ENCODE measurements around the gene PIK3R5. TPM values are rescaled to one million over a fixed set of nuclear protein-coding genes. Genes with fewer than 3 reads are reported as not detected.

The PIK3R5 gene
- total RNA-seq, 2 experiments from 2014 or later: 73.9 to 77.9 TPM

DNA sequence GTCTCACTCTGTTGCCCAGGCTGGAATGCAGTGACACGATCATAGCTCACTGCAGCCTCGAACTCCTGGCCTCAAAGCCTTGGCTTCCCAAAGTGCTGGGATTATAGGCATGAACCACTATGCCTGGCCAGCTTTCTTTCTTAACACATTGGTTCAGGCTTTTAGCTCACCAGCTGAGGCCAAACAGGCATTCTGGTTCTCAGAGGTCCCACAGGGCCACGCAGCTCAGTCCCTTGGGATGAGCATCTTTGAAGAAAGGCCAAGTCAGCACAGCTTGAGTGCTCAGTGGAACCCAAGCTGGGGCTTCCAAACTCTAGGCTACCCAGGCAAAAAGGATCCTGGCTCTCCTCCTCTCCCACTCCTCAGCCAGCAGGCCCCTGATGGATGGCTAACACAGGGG lies 2.5 kb downstream of the PIK3R5 start:
- peaks cover 3% of the 10 kb centered on the region for H3K9me3 Mint-ChIP-seq (ENCODE audit: insufficient read depth)
- DNase-seq (no peak), ATAC-seq (no peak)
- H3K27me3 Mint-ChIP-seq (ENCODE audit: low read depth): no peaks in the 10 kb centered on the region
- H3K36me3 Mint-ChIP-seq (ENCODE audit: low read depth): peaks cover 73% of the 10 kb centered on the region
- H3K27ac Mint-ChIP-seq: peak overlapping the region; percentile 92
- ChIA-PET POLR2A (interaction anchor here (2.1 to 3.9 kb wide), 5 partner anchors 10 to 63 kb away, joined by 6 to 29 read pairs (median 28); no protein-coding TSS in a partner anchor), CTCF (interaction anchor here (1.0 to 4.9 kb wide), 8 partner anchors 10 to 178 kb away, joined by 3 to 28 read pairs (median 5); no protein-coding TSS in a partner anchor)
- peak overlapping the region; percentile 99 for H3K4me3 Mint-ChIP-seq
- peaks cover 81% of the 10 kb centered on the region for H3K4me1 Mint-ChIP-seq (ENCODE audit: low read depth)

DNA sequence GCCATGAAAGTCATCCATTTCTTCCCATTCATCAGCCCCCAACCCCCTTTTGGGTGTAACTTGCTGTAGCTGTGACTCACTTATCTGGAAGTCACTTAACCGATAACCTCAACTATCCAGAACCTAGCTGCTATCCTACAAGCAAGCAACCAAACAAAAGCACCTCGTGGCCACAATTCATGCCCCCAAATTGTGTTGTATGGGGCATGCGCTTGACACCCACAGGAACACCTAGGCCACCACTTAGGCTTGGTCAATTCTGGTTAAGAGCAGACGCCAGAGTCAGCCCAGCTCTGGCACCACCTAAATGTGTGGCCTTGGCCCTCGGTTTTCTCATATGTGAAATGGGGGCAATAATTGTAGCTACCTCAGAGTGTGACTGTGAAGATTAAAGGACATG lies 3.7 kb downstream of the PIK3R5 start:
- H3K27ac Mint-ChIP-seq: no peak overlapping the region

DNA sequence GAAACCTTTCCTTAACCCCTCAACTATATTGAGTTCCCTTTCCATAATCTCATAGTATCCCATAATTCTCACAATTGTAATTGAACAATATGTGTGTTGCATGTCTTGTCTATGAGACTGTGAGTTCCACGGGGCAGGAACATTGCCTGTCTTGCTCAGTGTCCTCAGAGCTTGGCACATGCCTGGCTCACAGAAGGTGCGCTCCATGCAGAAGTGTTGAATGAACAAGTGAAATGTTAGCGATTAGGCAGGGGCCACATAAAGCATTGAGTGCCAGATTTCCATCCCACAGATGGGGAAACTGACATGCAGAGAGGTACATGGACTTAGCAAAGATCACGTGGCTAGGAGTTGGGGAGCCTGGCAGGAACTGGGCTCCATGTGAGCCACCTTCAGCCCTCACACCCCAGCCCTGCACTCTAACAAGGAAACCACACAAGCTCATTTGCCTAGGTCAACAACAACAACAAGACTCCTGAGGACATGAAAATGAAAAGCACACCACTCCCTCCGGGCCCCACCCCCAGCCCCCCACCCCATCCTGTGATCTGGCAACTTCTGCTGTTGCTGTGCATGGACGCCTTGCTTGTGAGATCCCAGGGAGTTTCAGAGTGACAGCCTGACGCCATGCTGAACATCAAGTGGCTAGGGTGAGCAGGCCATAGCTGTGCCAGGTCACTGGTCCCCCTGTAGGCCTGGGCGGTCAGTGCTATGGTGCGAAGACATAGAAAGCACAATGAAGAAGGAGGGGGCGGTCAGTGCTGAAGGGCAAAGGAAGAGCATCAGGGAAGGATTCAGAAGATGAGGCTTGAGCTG lies 5.0 kb downstream of the PIK3R5 start:
- Mint-ChIP-seq H3K36me3 (ENCODE audit: low read depth) (peaks cover 84% of the 10 kb centered on the region), H3K9me3 (ENCODE audit: insufficient read depth) (no peaks in the 10 kb centered on the region), H3K27me3 (ENCODE audit: low read depth) (no peaks in the 10 kb centered on the region), H3K27ac (peak overlapping the region; percentile 65), H3K4me3 (peak overlapping the region; percentile 38), H3K4me1 (ENCODE audit: low read depth) (peaks cover 88% of the 10 kb centered on the region)
- ChIA-PET CTCF (interaction anchor here (0.6 to 1.4 kb wide), 4 partner anchors 12 to 971 kb away, joined by 3 to 4 read pairs (median 3); no protein-coding TSS in a partner anchor), POLR2A (interaction anchor here (1.8 to 2.2 kb wide), 3 partner anchors 12 to 21 kb away, joined by 4 to 10 read pairs (median 6); no protein-coding TSS in a partner anchor)
- ATAC-seq (no peak), DNase-seq (no peak)

More for the DNA sequence above, 3.7 kb downstream of the PIK3R5 start:
- no peak for DNase-seq
- Mint-ChIP-seq H3K4me3 (no peak overlapping the region), H3K9me3 (ENCODE audit: insufficient read depth) (no peaks in the 10 kb centered on the region), H3K4me1 (ENCODE audit: low read depth) (peaks cover 81% of the 10 kb centered on the region), H3K36me3 (ENCODE audit: low read depth) (peaks cover 76% of the 10 kb centered on the region), H3K27me3 (ENCODE audit: low read depth) (no peaks in the 10 kb centered on the region)
- POLR2A ChIA-PET: interaction anchor here (1.8 to 2.1 kb wide), 2 partner anchors 16 to 22 kb away, joined by 4 to 6 read pairs; no protein-coding TSS in a partner anchor
- CTCF ChIA-PET: interaction anchor here (1.2 to 4.9 kb wide), 3 partner anchors 9 to 66 kb away, joined by 3 to 28 read pairs (median 3); no protein-coding TSS in a partner anchor
- ATAC-seq: no peak

DNA sequence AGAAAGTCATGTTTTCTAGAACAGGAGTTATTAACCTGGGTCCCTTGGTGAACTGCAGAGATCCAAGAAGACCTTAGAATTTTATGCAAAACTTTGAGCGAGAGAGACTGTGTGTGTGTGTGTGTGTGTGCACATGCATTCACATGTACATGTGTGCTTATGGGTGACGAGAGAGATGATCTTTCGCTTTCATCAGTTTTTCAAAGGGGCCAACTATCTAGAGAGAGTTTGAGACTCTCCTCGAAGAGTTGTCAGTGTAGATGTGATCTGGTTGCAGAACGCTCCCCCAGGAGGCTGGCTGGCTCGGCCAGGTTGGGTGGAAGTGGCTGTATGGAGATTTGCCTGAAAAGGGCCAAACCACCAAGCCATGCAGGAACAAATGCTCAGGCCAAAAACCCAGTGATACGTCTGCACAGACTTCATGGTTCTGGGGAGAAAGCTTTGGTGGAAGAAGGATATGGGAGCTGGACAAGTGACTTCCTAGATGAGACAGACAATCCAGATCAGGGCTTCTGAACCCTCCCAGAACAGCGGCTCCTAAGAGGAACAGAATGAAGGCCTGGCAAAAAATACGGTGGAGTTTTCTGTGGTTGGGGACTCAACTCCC lies 6.1 kb downstream of the PIK3R5 start:
- CTCF ChIA-PET: interaction anchor here (0.6 to 2.6 kb wide), 4 partner anchors 18 to 99 kb away, joined by 3 to 8 read pairs (median 3); no protein-coding TSS in a partner anchor
- Mint-ChIP-seq H3K27ac (peak overlapping the region; percentile 80), H3K9me3 (ENCODE audit: insufficient read depth) (no peaks in the 10 kb centered on the region), H3K27me3 (ENCODE audit: low read depth) (no peaks in the 10 kb centered on the region), H3K4me1 (ENCODE audit: low read depth) (peaks cover 95% of the 10 kb centered on the region), H3K36me3 (ENCODE audit: low read depth) (peaks cover 89% of the 10 kb centered on the region), H3K4me3 (peak overlapping the region; percentile 42)
- no peak for ATAC-seq
- DNase-seq: no peak
- POLR2A ChIA-PET: interaction anchor here (2.2 kb wide), 1 partner anchor 10 kb away, joined by 10 read pairs; no protein-coding TSS in a partner anchor

DNA sequence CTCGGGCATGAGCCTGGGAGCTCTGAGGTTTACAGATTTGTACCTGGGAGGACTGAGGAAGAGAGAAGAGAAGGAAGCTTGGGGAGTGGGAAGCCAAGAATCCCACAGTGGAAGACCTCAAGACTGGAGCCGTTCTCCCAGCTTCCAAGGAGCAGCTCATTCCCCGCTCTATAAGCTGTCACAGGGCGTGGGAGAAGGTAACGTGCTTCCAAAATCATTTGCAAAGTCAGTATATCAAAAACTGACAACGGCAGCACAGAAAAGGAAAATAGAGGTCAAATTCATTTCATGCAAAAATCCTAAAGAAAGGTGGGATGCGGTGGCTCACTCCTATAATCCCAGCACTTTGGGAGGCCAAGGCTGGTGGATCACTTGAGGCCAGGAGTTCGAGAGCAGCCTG lies 7.8 kb downstream of the PIK3R5 start:
- ATAC-seq (no peak), DNase-seq (no peak)
- H3K4me3 Mint-ChIP-seq: peak overlapping the region; percentile 6
- POLR2A ChIA-PET: interaction anchor here (1.2 kb wide), 2 partner anchors 19 to 58 kb away, joined by 3 to 4 read pairs; no protein-coding TSS in a partner anchor
- CTCF ChIA-PET: interaction anchor here (1.3 to 3.6 kb wide), 4 partner anchors 9 to 41 kb away, joined by 4 to 17 read pairs (median 6); no protein-coding TSS in a partner anchor
- peaks cover 88% of the 10 kb centered on the region for H3K36me3 Mint-ChIP-seq (ENCODE audit: low read depth)
- H3K9me3 Mint-ChIP-seq (ENCODE audit: insufficient read depth): no peaks in the 10 kb centered on the region
- H3K27me3 Mint-ChIP-seq (ENCODE audit: low read depth): no peaks in the 10 kb centered on the region
- peak overlapping the region; percentile 44 for H3K27ac Mint-ChIP-seq
- peaks cover 96% of the 10 kb centered on the region for H3K4me1 Mint-ChIP-seq (ENCODE audit: low read depth)

DNA sequence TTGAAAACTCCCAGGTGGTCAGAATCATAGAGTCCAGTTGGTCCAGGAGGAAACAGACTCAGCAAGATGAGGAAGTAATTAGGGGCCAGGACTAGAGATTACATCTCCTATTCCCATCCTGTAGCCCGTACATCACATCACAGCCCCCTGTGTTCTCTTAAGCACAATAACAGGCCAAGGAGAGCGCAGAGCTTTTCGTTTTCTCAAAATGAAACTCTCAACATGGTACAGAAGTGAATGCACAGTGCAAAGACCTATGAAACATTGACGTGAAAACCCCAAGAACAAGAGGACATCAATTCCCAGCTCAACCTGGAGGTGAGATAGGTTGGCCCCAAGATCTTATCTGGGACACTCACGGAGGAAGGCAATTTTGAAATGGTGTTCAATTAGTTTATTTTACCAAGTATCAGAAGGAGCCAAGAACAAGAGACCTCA lies 9.0 kb downstream of the PIK3R5 start:
- DNase-seq (no peak), ATAC-seq (no peak)
- no peak overlapping the region for H3K4me3 Mint-ChIP-seq
- H3K27me3 Mint-ChIP-seq (ENCODE audit: low read depth): no peaks in the 10 kb centered on the region
- ChIA-PET CTCF (interaction anchor here (1.0 to 3.6 kb wide), 6 partner anchors 7 to 56 kb away, joined by 3 to 17 read pairs (median 6); partner anchors contain the start of gene PIK3R5), POLR2A (interaction anchor here (0.7 to 1.7 kb wide), 3 partner anchors 8 to 16 kb away, joined by 3 to 7 read pairs (median 6); partner anchors contain the start of gene PIK3R5)
- H3K4me1 Mint-ChIP-seq (ENCODE audit: low read depth): peaks cover 96% of the 10 kb centered on the region
- peaks cover 4% of the 10 kb centered on the region for H3K9me3 Mint-ChIP-seq (ENCODE audit: insufficient read depth)
- peaks cover 89% of the 10 kb centered on the region for H3K36me3 Mint-ChIP-seq (ENCODE audit: low read depth)
- peak overlapping the region; percentile 27 for H3K27ac Mint-ChIP-seq

DNA sequence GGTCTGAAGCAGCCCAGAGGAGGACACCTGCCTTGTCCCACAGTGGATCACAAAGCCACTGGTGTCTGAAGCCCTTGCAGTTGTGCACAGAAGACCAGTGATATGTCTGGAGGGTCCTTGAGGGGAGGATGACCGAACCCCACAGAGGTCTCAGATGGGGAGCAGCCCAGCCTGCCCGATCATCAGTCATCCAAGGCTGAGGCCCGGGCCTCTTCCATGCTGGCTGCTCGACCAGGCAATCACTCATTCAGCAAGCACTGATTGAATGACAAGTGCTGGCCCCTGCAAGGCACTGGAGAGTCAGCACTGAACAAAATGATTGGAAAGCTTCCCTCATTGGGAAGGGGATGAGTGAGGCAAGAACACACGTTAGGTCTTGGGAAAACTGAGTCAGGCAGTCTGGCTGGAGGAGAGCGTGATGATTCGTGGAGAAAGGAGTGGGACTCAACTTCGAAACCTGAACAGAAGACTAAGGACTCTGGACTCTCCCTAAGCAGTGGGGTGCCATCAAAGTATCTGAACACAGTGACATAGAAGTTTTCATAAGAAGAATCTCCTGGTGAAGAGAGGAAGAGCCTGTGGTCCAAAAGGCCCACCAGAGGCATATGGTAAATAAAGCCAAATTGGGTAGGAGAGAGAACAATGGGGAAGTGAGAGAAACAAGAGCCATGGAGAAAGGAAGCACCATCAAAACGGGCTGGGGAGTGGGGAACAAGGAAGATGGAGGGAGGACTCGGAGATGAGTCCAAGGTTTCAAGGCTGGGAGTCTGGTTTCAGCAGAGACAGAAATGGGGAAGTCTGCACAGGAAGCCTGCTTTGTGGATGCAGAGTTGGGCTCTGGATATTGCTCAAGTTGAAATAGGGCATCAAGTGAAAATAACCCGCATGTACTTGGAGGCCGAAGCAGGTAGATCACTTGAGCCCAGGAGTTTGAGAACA lies 10.2 kb downstream of the PIK3R5 start:
- H3K27me3 Mint-ChIP-seq (ENCODE audit: low read depth): no peaks in the 10 kb centered on the region
- CTCF ChIA-PET: interaction anchor here (1.0 to 3.7 kb wide), 6 partner anchors 9 to 55 kb away, joined by 3 to 28 read pairs (median 4); partner anchors contain the start of gene PIK3R5
- peaks cover 98% of the 10 kb centered on the region for H3K4me1 Mint-ChIP-seq (ENCODE audit: low read depth)
- peaks cover 93% of the 10 kb centered on the region for H3K36me3 Mint-ChIP-seq (ENCODE audit: low read depth)
- H3K9me3 Mint-ChIP-seq (ENCODE audit: insufficient read depth): peaks cover 7% of the 10 kb centered on the region
- no peak for DNase-seq
- no peak for ATAC-seq
- peak overlapping the region; percentile 53 for H3K4me3 Mint-ChIP-seq
- H3K27ac Mint-ChIP-seq: peak overlapping the region; percentile 29
- POLR2A ChIA-PET: interaction anchor here (0.9 to 3.5 kb wide), 7 partner anchors 9 to 97 kb away, joined by 3 to 29 read pairs (median 7); partner anchors contain the start of gene PIK3R5

DNA sequence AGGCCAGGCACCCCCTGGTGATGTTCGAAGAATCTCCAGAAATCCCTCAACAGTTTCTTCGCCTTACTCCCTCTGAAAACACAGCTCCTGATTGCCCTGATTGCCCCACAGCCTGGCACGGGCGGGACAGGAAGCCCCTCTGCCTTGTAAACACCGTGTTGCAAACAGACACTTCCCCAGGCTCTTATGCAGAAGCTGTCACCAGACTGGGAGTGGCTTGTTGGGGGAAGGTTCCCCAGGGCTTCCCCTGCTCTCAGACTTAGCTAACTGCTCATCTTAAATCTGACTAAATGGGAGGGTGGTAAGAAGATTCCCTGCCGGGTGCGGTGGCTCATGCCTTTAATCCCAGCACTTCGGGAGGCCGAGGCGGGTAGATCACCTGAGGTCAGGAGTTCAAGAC lies 11.2 kb downstream of the PIK3R5 start:
- POLR2A ChIA-PET: interaction anchor here (0.9 to 3.5 kb wide), 5 partner anchors 10 to 96 kb away, joined by 3 to 29 read pairs (median 22); partner anchors contain the start of gene PIK3R5
- DNase-seq (peak; percentile 82), ATAC-seq (peak; percentile 86)
- Mint-ChIP-seq H3K27me3 (ENCODE audit: low read depth) (no peaks in the 10 kb centered on the region), H3K4me1 (ENCODE audit: low read depth) (peaks cover 96% of the 10 kb centered on the region), H3K4me3 (peak overlapping the region; percentile 53), H3K36me3 (ENCODE audit: low read depth) (peaks cover 87% of the 10 kb centered on the region), H3K9me3 (ENCODE audit: insufficient read depth) (peaks cover 7% of the 10 kb centered on the region), H3K27ac (peak overlapping the region; percentile 87)
- CTCF ChIA-PET: interaction anchor here (1.0 to 3.7 kb wide), 7 partner anchors 10 to 60 kb away, joined by 3 to 28 read pairs (median 3); partner anchors contain the start of gene PIK3R5

DNA sequence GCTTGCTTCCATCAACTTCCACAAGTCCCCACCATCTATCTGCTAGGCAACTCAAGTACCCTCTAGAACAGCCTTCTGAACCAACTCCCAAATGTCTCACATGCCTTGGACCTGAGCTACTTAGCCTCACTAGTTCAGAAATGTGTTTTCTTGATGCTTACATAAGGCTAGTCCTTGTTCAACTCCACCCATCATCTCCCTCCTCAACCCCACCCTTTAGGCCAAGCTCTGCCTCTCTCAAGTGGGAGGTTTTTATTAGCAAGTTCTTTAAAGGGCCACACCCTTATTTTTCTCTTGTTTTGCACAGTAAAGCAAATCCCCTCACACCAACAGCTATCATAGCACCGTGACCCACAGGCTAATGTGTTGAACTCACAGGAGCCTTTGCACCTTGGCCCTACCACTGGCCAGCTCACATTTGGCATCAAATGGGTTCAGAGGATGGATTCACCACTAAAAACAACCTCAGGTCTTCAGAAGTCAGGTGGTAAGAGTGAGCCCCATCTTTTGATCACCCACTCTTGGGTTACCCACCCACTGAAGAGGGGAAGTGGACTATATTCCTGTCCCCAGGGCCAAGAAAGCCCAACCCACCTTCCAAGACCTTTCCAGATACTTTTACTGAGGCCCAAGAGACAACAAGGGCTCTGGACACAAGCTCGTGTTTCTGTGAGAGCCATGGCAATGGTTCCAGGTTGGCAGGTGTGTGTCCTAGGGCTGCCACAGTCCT lies 12.2 kb downstream of the PIK3R5 start:
- no peaks in the 10 kb centered on the region for H3K27me3 Mint-ChIP-seq (ENCODE audit: low read depth)
- H3K4me3 Mint-ChIP-seq: no peak overlapping the region
- ChIA-PET POLR2A (interaction anchor here (1.5 to 3.5 kb wide), 4 partner anchors 11 to 54 kb away, joined by 3 to 29 read pairs (median 24); partner anchors contain the start of gene PIK3R5), CTCF (interaction anchor here (0.9 to 3.7 kb wide), 4 partner anchors 11 to 59 kb away, joined by 3 to 28 read pairs (median 4); partner anchors contain the start of gene PIK3R5)
- ATAC-seq (no peak), DNase-seq (no peak)
- peaks cover 7% of the 10 kb centered on the region for H3K9me3 Mint-ChIP-seq (ENCODE audit: insufficient read depth)
- H3K36me3 Mint-ChIP-seq (ENCODE audit: low read depth): peaks cover 86% of the 10 kb centered on the region
- H3K4me1 Mint-ChIP-seq (ENCODE audit: low read depth): peaks cover 96% of the 10 kb centered on the region
- H3K27ac Mint-ChIP-seq: peak overlapping the region; percentile 58

DNA sequence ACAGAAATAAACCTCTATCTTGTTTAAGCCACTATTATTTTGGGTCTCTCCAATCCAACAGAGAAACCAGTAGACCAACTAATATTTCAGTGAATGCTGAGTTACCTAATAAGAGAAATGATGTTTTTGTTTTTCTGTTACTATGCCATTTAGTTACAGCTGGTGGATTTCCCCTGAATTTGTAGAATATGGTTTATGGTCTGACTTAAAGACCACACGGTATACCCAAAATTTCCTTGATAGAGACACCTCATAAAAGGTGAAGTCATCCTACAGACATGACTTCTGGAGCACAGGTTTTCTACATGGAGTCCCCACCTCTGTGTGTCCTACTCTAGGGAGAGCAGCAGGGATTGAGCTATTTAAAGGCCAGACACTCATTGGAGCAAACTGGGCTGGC lies 13.3 kb downstream of the PIK3R5 start:
- Mint-ChIP-seq H3K27me3 (ENCODE audit: low read depth) (no peaks in the 10 kb centered on the region), H3K4me1 (ENCODE audit: low read depth) (peaks cover 93% of the 10 kb centered on the region), H3K4me3 (no peak overlapping the region), H3K9me3 (ENCODE audit: insufficient read depth) (peaks cover 7% of the 10 kb centered on the region), H3K27ac (no peak overlapping the region), H3K36me3 (ENCODE audit: low read depth) (peaks cover 81% of the 10 kb centered on the region)
- CTCF ChIA-PET: interaction anchor here (0.9 to 3.7 kb wide), 5 partner anchors 10 to 51 kb away, joined by 3 to 28 read pairs (median 3); partner anchors contain the start of gene PIK3R5
- DNase-seq: no peak
- POLR2A ChIA-PET: interaction anchor here (0.5 to 3.5 kb wide), 5 partner anchors 10 to 657 kb away, joined by 3 to 29 read pairs (median 22); partner anchors contain the start of genes PIK3R5 and SLC25A35
- no peak for ATAC-seq

Measured in activated CD8-positive, alpha-beta T cell treated with anti-CD3 and anti-CD28 coated beads, Interleukin-2, amount 10 ng/mL, durations not matched to agents 7 days and 5 days (primary cell).